Liver (tissue), 9 donors: ENCODE measurements around the gene NAT10. TPM values are rescaled to one million over a fixed set of nuclear protein-coding genes. Genes with fewer than 3 reads are reported as not detected.
"Not testable (repeated sequence)": the region's sequence is repeated elsewhere in the genome, so short reads cannot be mapped to it uniquely, and the experiment has no call there.

Experiments
- DNase-seq: peaks from one replicate; pipeline ENCODE4 v3.0.0-alpha.2; 2017; ENCODE audit warnings: low spot score
- H3K27ac ChIP-seq, 2 donors: one replicate each; pipeline ENCODE4 v1.7.0; 2013; ENCODE audit warnings: inconsistent platforms in 2 of 2, low read length in 2 of 2, control low read depth in 1 of 2, low read depth in 1 of 2, mild to moderate bottlenecking in 1 of 2
- H3K27me3 ChIP-seq, 4 donors: one replicate each; pipeline versions ENCODE4 v1.6.1 to v1.7.0; 2013; ENCODE audit warnings: low read length in 3 of 4, inconsistent platforms in 1 of 4, mild to moderate bottlenecking in 1 of 4, moderate library complexity in 1 of 4; ENCODE audit not compliant: control insufficient read depth in 4 of 4, insufficient read depth in 4 of 4
- H3K36me3 ChIP-seq, 4 donors: one replicate each; pipeline versions ENCODE4 v1.6.1 to v1.7.0; 2013; ENCODE audit warnings: low read length in 3 of 4, mild to moderate bottlenecking in 3 of 4, low read depth in 1 of 4, moderate library complexity in 1 of 4; ENCODE audit not compliant: control insufficient read depth in 4 of 4, insufficient read depth in 3 of 4
- H3K4me1 ChIP-seq, 4 donors: one replicate each; pipeline versions ENCODE4 v1.6.1 to v1.7.0; 2013; ENCODE audit warnings: low read length in 3 of 4, mild to moderate bottlenecking in 3 of 4, moderate library complexity in 1 of 4; ENCODE audit not compliant: control insufficient read depth in 4 of 4, insufficient read depth in 4 of 4
- H3K4me3 ChIP-seq, 3 donors: one replicate each; pipeline versions ENCODE4 v1.6.1 to v1.7.0; 2013; ENCODE audit warnings: low read length in 3 of 3, control low read depth in 1 of 3, low read depth in 1 of 3, mild to moderate bottlenecking in 1 of 3
- H3K9ac ChIP-seq, 2 donors: one replicate each; pipeline ENCODE4 v1.7.0; 2013; ENCODE audit warnings: low read length in 2 of 2, mild to moderate bottlenecking in 2 of 2, moderate library complexity in 2 of 2, control low read depth in 1 of 2, low read depth in 1 of 2
- H3K9me3 ChIP-seq, 4 donors: one replicate each; pipeline versions ENCODE4 v1.6.1 to v1.7.0; 2013; ENCODE audit warnings: low read length in 3 of 4; ENCODE audit not compliant: control insufficient read depth in 4 of 4
- ATF3 ChIP-seq: IDR thresholded peaks from 2 replicates; pipeline ENCODE4 v1.6.1; 2016; ENCODE audit warnings: antibody characterized with exemption
- CTCF ChIP-seq: fragments of 150-350 bp; IDR thresholded peaks from 2 replicates; pipeline ENCODE4 v1.5.1; 2017; ENCODE audit warnings: improper control_type of control experiment, low read depth, low read length; ENCODE audit not compliant: missing input control
- EGR1 ChIP-seq, 2 donors: IDR thresholded peaks; 2 replicates each; pipeline ENCODE4 v1.6.1; 2016 to 2018; ENCODE audit warnings: antibody characterized with exemption in 2 of 2, low read depth in 2 of 2
- FOXA1 ChIP-seq: IDR thresholded peaks from 2 replicates; pipeline ENCODE4 v1.6.1; 2016; ENCODE audit warnings: antibody characterized with exemption
- GABPA ChIP-seq, 2 donors: IDR thresholded peaks in 1 of 2; conservative IDR thresholded peaks in 1 of 2; 2 replicates each; pipeline ENCODE4 v1.6.1; 2016; ENCODE audit warnings: antibody characterized with exemption in 2 of 2, mild to moderate bottlenecking in 1 of 2, moderate library complexity in 1 of 2
- HNF4A ChIP-seq, 2 donors: conservative IDR thresholded peaks; 2 replicates each; pipeline ENCODE4 v1.6.1; 2016; ENCODE audit warnings: antibody characterized with exemption in 2 of 2, mild to moderate bottlenecking in 2 of 2
- HNF4G ChIP-seq: IDR thresholded peaks from 2 replicates; pipeline ENCODE4 v1.6.1; 2016; ENCODE audit warnings: antibody characterized with exemption
- MAX ChIP-seq: IDR thresholded peaks from 2 replicates; pipeline ENCODE4 v1.6.1; 2016; ENCODE audit warnings: antibody characterized with exemption
- NR2F2 ChIP-seq: IDR thresholded peaks from 2 replicates; pipeline ENCODE4 v1.6.1; 2016; ENCODE audit warnings: antibody characterized with exemption
- RAD21 ChIP-seq, 2 donors: IDR thresholded peaks; 2 replicates each; pipeline ENCODE4 v1.6.1; 2016; ENCODE audit warnings: antibody characterized with exemption in 2 of 2, mild to moderate bottlenecking in 2 of 2
- REST ChIP-seq: IDR thresholded peaks from 2 replicates; pipeline ENCODE4 v1.6.1; 2016; ENCODE audit warnings: antibody characterized with exemption, mild to moderate bottlenecking
- RXRA ChIP-seq, 2 donors: IDR thresholded peaks; 2 replicates each; pipeline ENCODE4 v1.6.1; 2017 to 2018; ENCODE audit warnings: antibody characterized with exemption in 2 of 2, mild to moderate bottlenecking in 1 of 2
- SP1 ChIP-seq: IDR thresholded peaks from 2 replicates; pipeline ENCODE4 v1.6.1; 2018; ENCODE audit warnings: antibody characterized with exemption, mild to moderate bottlenecking
- TAF1 ChIP-seq: conservative IDR thresholded peaks from 2 replicates; pipeline ENCODE4 v1.6.1; 2016; ENCODE audit warnings: antibody characterized with exemption, mild to moderate bottlenecking
- YY1 ChIP-seq: IDR thresholded peaks from 2 replicates; pipeline ENCODE4 v1.6.1; 2016; ENCODE audit warnings: antibody characterized with exemption, mild to moderate bottlenecking
- ZBTB33 ChIP-seq: IDR thresholded peaks from 2 replicates; pipeline ENCODE4 v1.6.1; 2016; ENCODE audit warnings: antibody characterized with exemption
- WGBS: extraction: QIAGEN DNeasy Blood & Tissue Kit; methylation state at CpG from one replicate; pipeline ENCODE4 v1.1.7; 2013; 5-methylcytosine and 5-hydroxymethylcytosine counted together
- polyA plus RNA-seq, 2 donors: library from polyadenylated mRNA; stranded (reverse) in 1 of 2; unstranded in 1 of 2; fragments of 200-250 nt in 1 of 2; fragments of >200 nt in 1 of 2; fragmentation: Nextera tagmentation in 1 of 2; extraction: Ambion mirVana in 1 of 2; gene quantifications; one replicate each; pipeline versions ENCODE4 v1.2.1 to v1.2.3, GENCODE V29; 2013 to 2015
- total RNA-seq, 2 donors: library from RNA; depleted of rRNA; stranded (reverse); fragments of >200 nt; gene quantifications; one replicate each; pipeline ENCODE4 v1.2.3, GENCODE V29; 2014
- donor health status: healthy.
- donor health status: healthy.
- donor health status: healthy.
- donor health status: healthy.
- donor health status: healthy.

Gene NAT10
- total and polyA plus RNA-seq, 4 donors = 9.1 to 14.0 (median 13.5) TPM

GRCh38 chr11:34064291-34064690 lies 41.1 kb upstream of the NAT10 start:
- peaks cover 0 to 13% (median 3%) of the 10 kb centered on the region in 4 donors for H3K4me1 ChIP-seq
- no peak for TF ChIP-seq TAF1
- TF ChIP-seq MAX = no peak
- TF ChIP-seq EGR1 (IDR thresholded peaks at IDR 0.05; ENCODE audit: low read depth in 2 of 2) = no peak
- TF ChIP-seq GABPA (IDR thresholded peaks at IDR 0.05 in 1 of 2, conservative IDR thresholded peaks at IDR 0.05 in 1 of 2) = no peak
- TF ChIP-seq SP1 = no peak
- no peak for TF ChIP-seq HNF4A (conservative IDR thresholded peaks at IDR 0.05)
- TF ChIP-seq NR2F2 = no peak
- TF ChIP-seq HNF4G = no peak
- no peak for TF ChIP-seq REST
- no peak for TF ChIP-seq ZBTB33
- peaks cover 0 to 5% (median 2%) of the 10 kb centered on the region in 4 donors for H3K36me3 ChIP-seq
- H3K9ac ChIP-seq = no peak overlapping the region
- no peaks in the 10 kb centered on the region for H3K27me3 ChIP-seq
- no peak for DNase-seq
- WGBS = 91% methylated on average over 2 of the region's 2 CpGs
- no peaks in the 10 kb centered on the region for H3K9me3 ChIP-seq
- no peak overlapping the region for H3K27ac ChIP-seq
- no peak overlapping the region for H3K4me3 ChIP-seq

GRCh38 chr11:34065505-34066203 lies 39.8 kb upstream of the NAT10 start:
- no peak for DNase-seq
- Histone ChIP-seq H3K4me3 (no peak overlapping the region), H3K27ac (no peak overlapping the region), H3K36me3 (peaks cover 0 to 5% (median 2%) of the 10 kb centered on the region in 4 donors), H3K9me3 (no peaks in the 10 kb centered on the region), H3K4me1 (peaks cover 0 to 11% (median 2%) of the 10 kb centered on the region in 4 donors), H3K27me3 (no peaks in the 10 kb centered on the region), H3K9ac (no peak overlapping the region)
- TF ChIP-seq YY1 (no peak), GABPA (IDR thresholded peaks at IDR 0.05 in 1 of 2, conservative IDR thresholded peaks at IDR 0.05 in 1 of 2) (no peak), RAD21 (IDR thresholded peaks at IDR 0.05) (no peak), ATF3 (no peak), MAX (no peak), CTCF (no peak), SP1 (no peak), RXRA (IDR thresholded peaks at IDR 0.05) (no peak), REST (no peak), FOXA1 (no peak)
- WGBS = 93% methylated on average over 6 of the region's 6 CpGs

- DNase-seq = not testable (repeated sequence)
- H3K4me1 ChIP-seq = peaks cover 0 to 11% (median 2%) of the 10 kb centered on the region in 4 donors
- WGBS = 94% methylated on average over 8 of the region's 8 CpGs
These were observed 38.7 kb upstream of the NAT10 start for GRCh38 chr11:34066766-34067165.

More at GRCh38 chr11:34066766-34067165, 38.7 kb upstream of the NAT10 start:
- H3K9me3 ChIP-seq, H3K4me3 ChIP-seq, H3K27ac ChIP-seq, H3K9ac ChIP-seq, H3K36me3 ChIP-seq, H3K27me3 ChIP-seq: not testable (repeated sequence)
